Inferior parietal cortex (tissue), 1 donor: ENCODE measurements around the gene DYRK1A.

ENCODE experiments used
- DNase-seq: peaks from one replicate; pipeline ENCODE4 v3.0.0-alpha.2; 2016; ENCODE audit errors: extremely low spot score

Gene DYRK1A

GRCh38 chr21:37385179-37385765 lies 18.7 kb downstream of the DYRK1A start:
- DNase-seq = no peak

DNA sequence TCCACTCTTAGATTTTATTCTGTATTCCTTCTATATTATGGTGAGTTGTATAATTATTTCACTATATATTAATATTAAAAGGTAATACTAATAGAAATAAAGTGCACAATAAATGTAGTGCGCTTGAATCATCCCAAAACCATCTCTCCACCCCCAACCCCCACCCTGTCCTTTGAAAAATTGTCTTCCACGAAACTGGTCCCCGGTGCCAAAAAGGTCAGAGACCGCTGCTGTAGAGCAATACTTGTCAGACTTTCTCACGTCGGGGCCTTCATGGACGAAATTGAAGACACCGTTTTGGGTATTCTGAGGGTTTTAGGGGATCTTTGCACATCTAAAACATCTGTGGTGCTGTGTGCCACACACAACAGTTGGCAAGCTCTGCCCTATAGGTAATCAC lies 19.6 kb downstream of the DYRK1A start:
- DNase-seq = no peak

- DNase-seq = no peak
These were observed 22.9 kb downstream of the DYRK1A start for GRCh38 chr21:37389456-37389855.

DNA sequence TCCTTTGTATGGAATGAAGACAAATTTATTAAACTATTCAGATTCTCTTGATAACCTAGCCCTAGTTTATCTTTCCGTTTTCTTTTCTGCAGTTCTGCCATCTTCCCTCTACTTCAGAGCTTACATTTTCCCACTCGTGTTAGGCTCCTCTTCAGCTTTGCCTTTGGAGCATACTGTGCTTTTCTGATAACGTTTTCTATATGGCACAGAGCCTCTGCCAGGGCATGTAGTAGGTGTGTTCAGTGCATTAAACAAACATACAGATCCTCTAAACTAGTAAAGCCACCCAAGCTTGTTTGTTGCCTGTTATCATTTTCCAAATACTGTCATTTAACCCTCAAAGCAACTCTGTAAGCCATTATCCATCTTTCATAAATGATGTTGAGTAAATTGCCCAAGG lies 25.1 kb downstream of the DYRK1A start:
- DNase-seq = no peak

- DNase-seq = no peak
These were observed 25.9 kb downstream of the DYRK1A start for GRCh38 chr21:37392441-37392840.

GRCh38 chr21:37393030-37393429 lies 26.5 kb downstream of the DYRK1A start:
- no peak for DNase-seq

DNA sequence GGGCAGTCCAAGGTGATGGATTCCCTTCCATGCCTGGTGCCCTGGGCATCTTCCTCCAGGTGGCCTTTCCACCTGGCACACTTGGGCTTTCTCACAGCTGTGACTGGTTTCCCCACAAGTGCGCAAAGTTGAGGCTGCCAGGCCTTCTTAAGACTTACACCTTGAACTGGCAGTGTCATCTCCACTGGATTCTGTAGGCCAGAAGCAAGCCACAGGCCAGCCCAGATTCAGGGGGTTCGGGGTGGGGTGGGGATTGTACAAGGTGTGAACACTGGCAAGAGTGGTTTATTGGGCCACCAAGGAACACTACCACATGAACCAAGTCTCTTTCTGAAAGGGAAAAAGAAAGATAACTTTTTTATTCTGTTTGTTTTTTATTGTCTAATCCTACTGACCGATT lies 27.2 kb downstream of the DYRK1A start:
- no peak for DNase-seq

DNA sequence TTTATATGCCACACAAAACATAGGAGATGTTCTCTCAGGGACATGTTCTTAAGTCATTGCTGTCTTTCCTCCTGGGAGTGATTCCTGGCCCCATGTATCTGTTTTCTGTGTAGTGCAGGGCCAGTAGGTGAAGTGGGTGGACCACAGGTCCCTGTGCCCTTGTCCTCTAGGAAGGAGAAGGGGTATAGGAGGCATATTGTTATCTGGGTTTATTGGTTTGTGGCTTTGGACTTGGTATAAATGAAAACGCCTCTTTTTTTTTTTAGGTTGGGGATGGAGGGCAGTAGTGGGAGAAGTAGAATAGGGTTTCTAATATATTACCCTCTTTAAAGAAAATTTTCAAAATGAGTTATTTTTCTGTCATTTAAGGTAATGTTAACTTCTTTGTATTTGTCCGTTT lies 29.4 kb downstream of the DYRK1A start:
- DNase-seq = no peak

DNA sequence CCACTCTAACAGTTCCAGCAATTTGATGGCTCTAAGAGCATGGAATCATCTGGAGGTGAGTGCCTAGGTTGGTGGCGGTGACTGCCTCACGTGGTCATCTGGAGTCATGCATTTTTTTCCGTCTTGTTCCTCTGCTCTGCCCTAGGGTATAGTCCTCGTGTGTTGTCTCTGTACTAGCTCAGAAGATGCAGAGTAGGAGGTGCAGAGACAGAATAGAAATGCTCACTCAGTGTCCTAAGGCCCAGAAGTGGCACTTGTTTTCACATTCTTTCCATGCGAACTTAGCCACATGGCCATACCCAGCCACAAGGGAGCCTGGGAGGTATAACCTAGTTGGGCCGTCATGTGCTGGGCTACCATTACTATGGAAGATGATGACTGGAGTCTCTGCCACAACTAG lies 30.3 kb downstream of the DYRK1A start:
- DNase-seq = no peak

GRCh38 chr21:37398697-37399096 lies 32.1 kb downstream of the DYRK1A start:
- DNase-seq = no peak

DNA sequence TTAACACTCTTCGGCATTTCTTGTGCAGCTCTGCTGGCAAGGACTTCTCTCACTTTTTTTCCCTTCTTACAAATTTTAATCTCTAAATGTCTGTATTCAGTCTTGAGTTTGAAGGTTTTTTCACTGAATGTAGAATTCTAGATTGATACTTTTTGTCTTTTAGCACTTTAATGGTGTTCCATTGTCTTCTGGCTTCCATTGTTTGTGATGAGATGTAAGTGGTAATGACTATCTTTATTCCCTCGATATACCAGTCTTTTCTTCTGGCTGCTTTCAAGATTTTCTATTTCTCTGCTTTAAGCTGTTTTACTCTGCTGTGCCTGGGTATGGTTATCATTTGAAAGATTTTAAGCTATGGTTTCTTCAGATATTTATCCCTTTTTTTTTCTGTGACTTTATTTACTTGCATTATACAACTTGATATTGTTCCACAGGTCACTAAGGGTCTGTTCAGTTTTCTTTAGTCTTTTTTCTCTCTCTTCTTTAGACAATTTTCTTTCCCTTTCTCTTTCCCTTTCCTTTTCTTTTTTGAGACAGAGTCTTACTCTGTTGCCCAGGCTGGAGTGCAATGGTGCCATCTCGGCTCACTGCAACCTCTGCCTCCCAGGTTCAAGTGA lies 35.8 kb downstream of the DYRK1A start:
- no peak for DNase-seq

DNA sequence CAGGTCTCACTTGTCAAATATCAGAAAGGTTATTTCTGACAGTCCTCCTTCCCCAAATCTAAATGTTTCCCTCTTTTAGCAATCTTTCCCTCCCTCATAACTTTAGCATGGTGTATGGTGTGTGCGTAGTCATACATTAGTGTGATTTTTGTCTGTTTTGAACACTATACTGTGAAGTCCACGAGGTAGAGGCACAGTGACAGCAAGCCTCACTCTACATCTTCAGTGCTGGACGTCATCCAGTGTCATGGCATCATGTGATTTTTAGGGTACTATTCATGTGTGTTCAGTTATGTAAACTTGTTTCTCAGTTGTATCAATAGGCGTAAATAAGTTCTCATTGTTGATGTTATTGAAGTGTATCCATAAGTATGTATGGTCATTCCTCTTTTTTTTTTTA lies 39.1 kb downstream of the DYRK1A start:
- DNase-seq = no peak

DNA sequence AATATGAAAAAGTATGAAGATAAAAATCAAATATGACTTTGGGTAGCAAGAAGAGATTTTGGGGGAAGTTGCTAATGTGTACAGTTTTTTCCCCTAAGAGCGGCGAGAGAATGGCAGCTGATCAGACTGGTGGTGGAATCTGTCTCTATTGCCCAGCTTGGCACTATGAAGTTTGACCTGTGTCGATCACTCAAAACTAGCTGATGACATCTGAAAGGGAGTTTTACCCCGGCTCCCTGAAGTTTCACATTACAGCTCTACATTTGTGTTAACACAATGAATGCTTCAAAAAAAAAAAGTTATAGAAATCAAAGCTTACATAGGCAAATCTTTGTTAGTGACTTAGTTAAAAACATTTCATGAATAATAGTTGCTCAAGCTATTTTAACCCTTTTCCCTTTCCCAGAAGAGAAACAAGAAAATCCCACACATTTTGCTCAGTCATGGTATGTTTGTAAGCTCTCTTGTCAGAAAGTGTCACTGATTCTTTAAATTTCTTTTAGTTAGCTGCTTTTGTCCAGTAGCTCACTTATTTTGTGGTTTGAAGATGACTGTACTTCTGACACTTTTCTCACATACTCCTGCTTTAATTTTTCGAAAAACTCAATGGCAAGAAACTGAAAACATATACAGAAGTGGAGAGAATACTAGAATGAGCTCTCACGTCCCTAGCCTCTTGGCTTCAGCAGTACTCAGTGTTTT lies 41.3 kb downstream of the DYRK1A start:
- no peak for DNase-seq

- DNase-seq = no peak
These were observed 42.1 kb downstream of the DYRK1A start for GRCh38 chr21:37408464-37409193.

DNA sequence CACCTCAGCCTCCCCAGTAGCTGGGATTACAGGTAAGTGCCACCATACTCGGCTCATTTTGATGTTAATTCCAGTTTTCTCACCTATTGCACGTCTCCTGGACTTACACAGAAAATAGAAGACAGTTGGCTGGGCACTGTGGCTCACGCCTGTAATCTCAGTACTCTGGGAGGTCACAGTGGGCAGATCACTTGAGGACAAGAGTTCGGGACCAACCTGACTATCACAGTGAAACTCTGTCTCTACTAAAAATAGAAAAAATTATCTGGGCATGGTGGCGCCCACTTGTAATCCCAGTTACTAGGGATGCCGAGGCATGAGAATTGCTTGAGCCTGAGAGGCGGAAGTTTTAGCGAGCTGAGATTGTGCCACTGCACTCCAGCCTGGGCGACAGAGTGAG lies 44.1 kb downstream of the DYRK1A start:
- no peak for DNase-seq

GRCh38 chr21:37412603-37413360 lies 46.2 kb downstream of the DYRK1A start:
- DNase-seq = no peak

GRCh38 chr21:37413553-37414291 lies 47.1 kb downstream of the DYRK1A start:
- no peak for DNase-seq

DNA sequence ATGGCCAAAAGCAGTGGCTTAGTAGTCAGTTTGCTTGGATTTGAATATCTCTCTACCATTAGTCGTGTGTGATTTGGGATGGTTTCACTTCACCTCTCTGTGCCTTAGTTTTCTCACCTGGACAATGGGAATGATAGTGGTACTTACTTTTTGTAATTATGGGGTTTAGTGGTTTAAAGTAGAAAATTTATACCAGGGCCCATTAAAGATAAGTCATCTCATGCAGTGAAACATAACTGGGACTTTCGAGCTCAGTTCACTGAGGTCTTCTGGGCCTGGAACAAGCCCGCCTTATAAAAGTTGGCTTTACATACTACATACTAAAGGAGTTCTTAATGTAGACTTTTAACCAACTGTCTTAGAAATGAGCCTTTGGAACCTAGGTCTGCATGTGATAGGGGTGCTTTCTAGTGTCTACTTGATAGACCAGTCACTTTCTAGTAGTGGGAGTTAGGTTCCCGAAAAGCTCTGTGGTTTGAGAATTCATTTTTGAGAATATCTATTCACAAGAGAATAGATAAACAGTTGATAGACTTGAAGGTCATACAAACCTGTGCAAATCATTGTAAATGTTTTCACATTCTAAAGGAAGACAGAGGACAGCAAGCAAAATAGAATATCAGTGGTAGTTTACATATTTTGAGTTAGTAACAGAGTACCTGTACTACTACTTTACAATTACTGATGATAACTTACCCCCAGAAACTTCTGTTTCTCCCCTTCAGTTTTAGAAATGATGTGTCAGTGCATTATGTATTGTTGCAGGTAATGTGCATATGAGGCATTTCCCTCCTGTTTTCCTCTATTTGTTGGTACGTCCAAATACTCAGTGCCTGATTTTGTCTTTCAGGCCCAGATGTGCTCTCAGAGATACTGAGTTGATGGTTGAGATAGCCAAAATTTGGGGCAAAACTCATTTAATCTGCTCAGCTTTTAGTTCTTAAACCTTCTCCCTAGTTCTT lies 48.0 kb downstream of the DYRK1A start:
- no peak for DNase-seq

GRCh38 chr21:37415939-37416338 lies 49.4 kb downstream of the DYRK1A start:
- no peak for DNase-seq

DNA sequence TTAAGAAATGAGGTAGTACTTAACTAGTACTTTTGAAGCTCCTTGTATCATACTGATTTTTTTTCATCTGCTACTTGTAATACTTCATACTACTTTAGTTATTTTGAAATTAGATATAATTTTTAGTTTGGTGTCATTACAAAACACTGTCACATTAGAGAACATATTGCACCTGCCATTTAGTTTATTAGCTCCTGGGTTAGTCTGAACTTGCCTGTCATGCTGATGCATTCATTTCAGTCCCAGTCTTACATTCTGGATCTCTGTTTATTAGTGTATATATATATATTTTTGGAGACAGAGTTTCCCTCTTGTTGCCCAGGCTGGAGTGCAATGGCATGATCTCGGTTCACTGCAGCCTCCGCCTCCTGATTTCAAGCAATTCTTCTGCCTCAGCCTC lies 50.3 kb downstream of the DYRK1A start:
- DNase-seq = no peak
